CD4-positive, CD25-positive, alpha-beta regulatory T cell (primary cell): ENCODE measurements around the gene DUSP14. TPM values are rescaled to one million over a fixed set of nuclear protein-coding genes. Genes with fewer than 3 reads are reported as not detected.
A peak's percentile ranks its signal among the peaks of the same experiment; 100 is the strongest.

Experiments used
- ATAC-seq, 2 donors: fragments of 150-1000 bp; cut with Tn5 transposase; one replicate each; pipeline ENCODE4 v1.10.0; 2021; ENCODE audit warnings: low read depth in 2 of 2, moderate number of reproducible peaks in 2 of 2, moderate library complexity in 1 of 2
- DNase-seq, 3 donors: peaks; one replicate each; pipeline versions ENCODE4 v3.0.0 to v3.0.0-alpha.2; 2012 to 2022; ENCODE audit warnings: mixed read lengths in 1 of 3
- H3K27ac ChIP-seq: one replicate; pipeline ENCODE4 v1.7.0; 2013; ENCODE audit warnings: mild to moderate bottlenecking, low read length; ENCODE audit not compliant: insufficient read depth, poor library complexity, severe bottlenecking
- H3K27me3 ChIP-seq: one replicate; pipeline ENCODE4 v1.7.0; 2013; ENCODE audit warnings: low read length; ENCODE audit not compliant: control insufficient read depth, insufficient read depth
- H3K36me3 ChIP-seq: one replicate; pipeline ENCODE4 v1.7.0; 2013; ENCODE audit warnings: mild to moderate bottlenecking, low read length, moderate library complexity; ENCODE audit not compliant: control insufficient read depth, insufficient read depth
- H3K4me1 ChIP-seq: 2 replicates; pipeline ENCODE4 v1.7.0; 2013; ENCODE audit warnings: mild to moderate bottlenecking, low read length; ENCODE audit not compliant: insufficient read depth, control insufficient read depth, poor library complexity, severe bottlenecking
- H3K4me3 ChIP-seq: one replicate; pipeline ENCODE4 v1.7.0; 2013; ENCODE audit warnings: low read depth, mild to moderate bottlenecking, low read length, moderate library complexity
- H3K9me3 ChIP-seq, 2 experiments: 1 replicate in 1 of 2; 2 replicates in 1 of 2; pipeline ENCODE4 v1.7.0; 2013; ENCODE audit warnings: low read length in 2 of 2, mild to moderate bottlenecking in 1 of 2, moderate library complexity in 1 of 2; ENCODE audit not compliant: control insufficient read depth in 2 of 2
- H3K27ac Mint-ChIP-seq, 3 donors: one replicate each; pipeline ENCODE4 v1.8.0; 2020 to 2022; ENCODE audit warnings: mild to moderate bottlenecking in 3 of 3, mixed read lengths in 3 of 3, moderate library complexity in 2 of 3
- H3K27me3 Mint-ChIP-seq: one replicate; pipeline ENCODE4 v1.8.0; 2022; ENCODE audit warnings: mild to moderate bottlenecking, mixed read lengths
- H3K36me3 Mint-ChIP-seq: one replicate; pipeline ENCODE4 v1.8.0; 2020; ENCODE audit warnings: mixed read lengths
- H3K4me1 Mint-ChIP-seq, 4 donors: one replicate each; pipeline ENCODE4 v1.8.0; 2020 to 2022; ENCODE audit warnings: mixed read lengths in 4 of 4, mild to moderate bottlenecking in 1 of 4
- H3K4me3 Mint-ChIP-seq, 4 donors: one replicate each; pipeline ENCODE4 v1.8.0; 2020 to 2022; ENCODE audit warnings: mild to moderate bottlenecking in 4 of 4, mixed read lengths in 4 of 4, moderate library complexity in 3 of 4
- H3K9me3 Mint-ChIP-seq, 7 donors: one replicate each; pipeline ENCODE4 v1.8.0; 2020 to 2022; ENCODE audit warnings: mixed read lengths in 7 of 7, mild to moderate bottlenecking in 3 of 7, moderate library complexity in 2 of 7
- polyA plus RNA-seq, 4 donors: library from polyadenylated mRNA; unstranded; fragments of 300-500 nt; fragmentation: Illumina TruSeq; gene quantifications; one replicate each; pipeline ENCODE4 v1.2.3, GENCODE V29; 2021
- total RNA-seq: library from RNA; stranded (reverse); gene quantifications from one replicate; pipeline ENCODE4 v1.2.3, GENCODE V29; 2022

Gene DUSP14
- total and polyA plus RNA-seq, 5 donors from 2014 or later = 2.4 to 9.4 (median 6.7) TPM

- Mint-ChIP-seq H3K27me3 (no peaks in the 10 kb centered on the region), H3K9me3 (no peaks in the 10 kb centered on the region), H3K4me1 (no peaks in the 10 kb centered on the region), H3K36me3 (peaks cover 40% of the 10 kb centered on the region), H3K4me3 (no peak overlapping the region), H3K27ac (no peak overlapping the region)
- Histone ChIP-seq H3K4me1 (no peaks in the 10 kb centered on the region), H3K9me3 (no peaks in the 10 kb centered on the region), H3K27ac (no peak overlapping the region), H3K36me3 (peaks cover 56% of the 10 kb centered on the region), H3K27me3 (no peaks in the 10 kb centered on the region), H3K4me3 (no peak overlapping the region)
- ATAC-seq (no peak), DNase-seq (no peak)
Measured at GRCh38 chr17:37476431-37477120, 13.1 kb upstream of the DUSP14 start.

GRCh38 chr17:37478187-37478586, 11.5 kb upstream of the DUSP14 start:
- Histone ChIP-seq H3K36me3 (peaks cover 48% of the 10 kb centered on the region), H3K27me3 (no peaks in the 10 kb centered on the region), H3K9me3 (no peaks in the 10 kb centered on the region), H3K4me3 (no peak overlapping the region), H3K27ac (no peak overlapping the region), H3K4me1 (no peaks in the 10 kb centered on the region)
- Mint-ChIP-seq H3K27ac (no peak overlapping the region), H3K9me3 (no peaks in the 10 kb centered on the region), H3K36me3 (peaks cover 31% of the 10 kb centered on the region), H3K4me1 (no peaks in the 10 kb centered on the region), H3K27me3 (no peaks in the 10 kb centered on the region), H3K4me3 (no peak overlapping the region)
- no peak for ATAC-seq
- DNase-seq = no peak

- Histone ChIP-seq H3K9me3 (no peaks in the 10 kb centered on the region), H3K4me1 (no peaks in the 10 kb centered on the region), H3K27ac (no peak overlapping the region), H3K27me3 (no peaks in the 10 kb centered on the region), H3K4me3 (no peak overlapping the region), H3K36me3 (peaks cover 40% of the 10 kb centered on the region)
- ATAC-seq (no peak), DNase-seq (no peak)
- no peaks in the 10 kb centered on the region for H3K9me3 Mint-ChIP-seq
- no peak overlapping the region for H3K4me3 Mint-ChIP-seq
- peaks cover 0 to 5% (median 0%) of the 10 kb centered on the region in 4 donors for H3K4me1 Mint-ChIP-seq
- H3K27me3 Mint-ChIP-seq = no peaks in the 10 kb centered on the region
- peak overlapping the region in 1 of 3 donors; percentile 82 for H3K27ac Mint-ChIP-seq
- peaks cover 25% of the 10 kb centered on the region for H3K36me3 Mint-ChIP-seq
Measured at GRCh38 chr17:37479025-37479424, 10.7 kb upstream of the DUSP14 start.

- Histone ChIP-seq H3K36me3 (peaks cover 33% of the 10 kb centered on the region), H3K27ac (no peak overlapping the region), H3K4me3 (no peak overlapping the region), H3K9me3 (no peaks in the 10 kb centered on the region), H3K27me3 (no peaks in the 10 kb centered on the region), H3K4me1 (no peaks in the 10 kb centered on the region)
- H3K4me1 Mint-ChIP-seq = peaks cover 0 to 5% (median 0%) of the 10 kb centered on the region in 4 donors
- H3K9me3 Mint-ChIP-seq = no peaks in the 10 kb centered on the region
- H3K27ac Mint-ChIP-seq = no peak overlapping the region
- ATAC-seq = no peak
- H3K4me3 Mint-ChIP-seq = no peak overlapping the region
- DNase-seq = no peak
- H3K36me3 Mint-ChIP-seq = peaks cover 25% of the 10 kb centered on the region
- H3K27me3 Mint-ChIP-seq = no peaks in the 10 kb centered on the region
Measured at GRCh38 chr17:37480427-37480826, 9.3 kb upstream of the DUSP14 start.

GRCh38 chr17:37481001-37481665, 8.6 kb upstream of the DUSP14 start:
- Mint-ChIP-seq H3K4me1 (peaks cover 0 to 5% (median 0%) of the 10 kb centered on the region in 4 donors), H3K27me3 (no peaks in the 10 kb centered on the region), H3K27ac (no peak overlapping the region), H3K4me3 (no peak overlapping the region), H3K9me3 (no peaks in the 10 kb centered on the region), H3K36me3 (peaks cover 20% of the 10 kb centered on the region)
- Histone ChIP-seq H3K27me3 (no peaks in the 10 kb centered on the region), H3K4me3 (no peak overlapping the region), H3K36me3 (peaks cover 27% of the 10 kb centered on the region), H3K4me1 (no peaks in the 10 kb centered on the region), H3K27ac (no peak overlapping the region), H3K9me3 (no peaks in the 10 kb centered on the region)
- ATAC-seq (no peak), DNase-seq (no peak)

GRCh38 chr17:37483311-37484039, 6.2 kb upstream of the DUSP14 start:
- Mint-ChIP-seq H3K9me3 (no peaks in the 10 kb centered on the region), H3K4me1 (peaks cover 2 to 12% (median 6%) of the 10 kb centered on the region in 4 donors), H3K4me3 (no peak overlapping the region), H3K27ac (no peak overlapping the region), H3K27me3 (no peaks in the 10 kb centered on the region), H3K36me3 (peaks cover 8% of the 10 kb centered on the region)
- Histone ChIP-seq H3K4me1 (peaks cover 4% of the 10 kb centered on the region), H3K4me3 (no peak overlapping the region), H3K9me3 (no peaks in the 10 kb centered on the region), H3K27ac (no peak overlapping the region), H3K27me3 (no peaks in the 10 kb centered on the region), H3K36me3 (peaks cover 11% of the 10 kb centered on the region)
- DNase-seq (no peak), ATAC-seq (no peak)

GRCh38 chr17:37485938-37486570, 3.6 kb upstream of the DUSP14 start:
- Histone ChIP-seq H3K36me3 (no peaks in the 10 kb centered on the region), H3K4me1 (peaks cover 19% of the 10 kb centered on the region), H3K9me3 (no peaks in the 10 kb centered on the region), H3K27ac (no peak overlapping the region), H3K4me3 (no peak overlapping the region), H3K27me3 (no peaks in the 10 kb centered on the region)
- Mint-ChIP-seq H3K27me3 (peaks cover 5% of the 10 kb centered on the region), H3K4me3 (peak overlapping the region in 1 of 4 donors; percentile 27), H3K27ac (no peak overlapping the region), H3K4me1 (peaks cover 12 to 22% (median 19%) of the 10 kb centered on the region in 4 donors), H3K9me3 (no peaks in the 10 kb centered on the region), H3K36me3 (no peaks in the 10 kb centered on the region)
- no peak for ATAC-seq
- DNase-seq = no peak
